ENCODE data around the gene PODNL1.

- TF ChIP-seq POLR2A (IDR thresholded peaks at IDR 0.05) = no peak
- no peak for TF ChIP-seq CTCF (IDR thresholded peaks at IDR 0.05)
These were observed 3.9 kb upstream of the PODNL1 start for GRCh38 chr19:13942023-13942684.

All from prostate gland (tissue), 2 donors.